Measurements from ENCODE around the gene IKZF1.
A peak's percentile ranks its signal among the peaks of the same experiment; 100 is the strongest.

Gene IKZF1

GRCh38 chr7:50355817-50356178, 51.3 kb downstream of the IKZF1 start:
- no peak for DNase-seq (ENCODE audit: low read depth)

GRCh38 chr7:50356212-50356944, 51.9 kb downstream of the IKZF1 start:
- no peak for DNase-seq (ENCODE audit: low read depth)

- no peak for DNase-seq (ENCODE audit: low read depth)
Observed at GRCh38 chr7:50356945-50357268, 52.4 kb downstream of the IKZF1 start.

- DNase-seq (ENCODE audit: low read depth): no peak
Observed at GRCh38 chr7:50357426-50357825, 52.9 kb downstream of the IKZF1 start.

- no peak for DNase-seq (ENCODE audit: low read depth)
Observed at GRCh38 chr7:50358041-50358705, 53.7 kb downstream of the IKZF1 start.

GRCh38 chr7:50358779-50359178, 54.3 kb downstream of the IKZF1 start:
- no peak for DNase-seq (ENCODE audit: low read depth)

- DNase-seq (ENCODE audit: low read depth): no peak
Observed at GRCh38 chr7:50359258-50359994, 54.9 kb downstream of the IKZF1 start.

GRCh38 chr7:50359995-50360925, 55.7 kb downstream of the IKZF1 start:
- DNase-seq (ENCODE audit: low read depth): no peak

- DNase-seq (ENCODE audit: low read depth): no peak
Observed at GRCh38 chr7:50362142-50362541, 57.6 kb downstream of the IKZF1 start.

GRCh38 chr7:50362712-50363282, 58.3 kb downstream of the IKZF1 start:
- DNase-seq (ENCODE audit: low read depth): no peak

- no peak for DNase-seq (ENCODE audit: low read depth)
Observed at GRCh38 chr7:50363327-50364060, 59.0 kb downstream of the IKZF1 start.

GRCh38 chr7:50364645-50365044, 60.1 kb downstream of the IKZF1 start:
- DNase-seq (ENCODE audit: low read depth): no peak

GRCh38 chr7:50366311-50366710, 61.8 kb downstream of the IKZF1 start:
- DNase-seq (ENCODE audit: low read depth): no peak

- DNase-seq (ENCODE audit: low read depth): no peak
Observed at GRCh38 chr7:50367100-50367499, 62.6 kb downstream of the IKZF1 start.

- DNase-seq (ENCODE audit: low read depth): no peak
Observed at GRCh38 chr7:50367570-50367969, 63.1 kb downstream of the IKZF1 start.

- no peak for DNase-seq (ENCODE audit: low read depth)
Observed at GRCh38 chr7:50368366-50368765, 63.9 kb downstream of the IKZF1 start.

GRCh38 chr7:50369143-50370026, 64.9 kb downstream of the IKZF1 start:
- DNase-seq (ENCODE audit: low read depth): peak; percentile 49

- DNase-seq (ENCODE audit: low read depth): no peak
Observed at GRCh38 chr7:50370884-50371283, 66.4 kb downstream of the IKZF1 start.

GRCh38 chr7:50371551-50372021, 67.1 kb downstream of the IKZF1 start:
- DNase-seq (ENCODE audit: low read depth): no peak

- DNase-seq (ENCODE audit: low read depth): no peak
Observed at GRCh38 chr7:50372923-50373322, 68.4 kb downstream of the IKZF1 start.
